ENCODE results near the gene SMAD3.

The SMAD3 gene

DNA sequence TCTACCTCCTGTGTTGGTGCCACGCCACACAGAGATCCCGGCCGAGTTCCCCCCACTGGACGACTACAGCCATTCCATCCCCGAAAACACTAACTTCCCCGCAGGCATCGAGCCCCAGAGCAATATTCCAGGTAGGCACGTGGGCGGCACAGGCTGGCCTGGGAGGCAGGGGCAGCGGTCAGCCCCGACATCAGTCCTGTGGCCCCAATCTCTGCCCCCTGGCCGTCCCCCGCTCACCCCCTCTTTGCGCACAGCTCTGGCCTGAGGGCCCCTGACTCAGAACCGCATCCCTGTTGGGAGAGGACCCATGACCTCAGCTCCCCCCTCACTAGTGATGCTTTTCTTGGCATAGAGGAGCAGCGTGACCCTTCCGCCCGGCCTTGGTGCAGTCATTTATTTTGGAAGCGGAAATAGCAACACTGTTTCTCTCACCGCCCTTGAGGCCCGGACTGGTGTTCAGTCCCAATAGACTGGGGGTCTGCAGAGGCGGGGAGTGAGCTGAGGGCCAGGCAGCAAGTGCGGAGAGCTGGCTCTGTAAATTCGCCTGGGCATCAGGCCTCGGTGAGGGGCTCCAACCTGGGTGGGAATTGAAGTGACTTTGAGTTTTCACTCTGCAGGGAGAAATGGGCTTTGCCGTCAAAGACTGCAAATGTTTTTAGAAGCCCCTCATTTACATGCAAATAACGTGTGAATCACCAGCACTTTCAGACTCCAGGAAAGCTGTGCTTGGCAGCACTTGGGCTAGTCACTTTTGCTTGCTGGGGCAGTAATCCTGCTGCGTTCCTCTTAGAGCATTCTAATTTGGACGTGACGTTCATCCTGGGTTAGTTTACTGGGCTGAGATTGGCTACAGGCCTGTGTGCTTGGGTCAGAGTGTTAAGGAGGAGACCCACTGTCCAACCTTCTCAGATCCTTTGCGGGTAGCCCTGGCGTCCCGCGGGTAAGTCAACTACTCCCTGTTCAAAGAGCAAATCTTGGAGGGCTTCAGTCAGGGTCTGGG is 100.2 kb downstream of the SMAD3 start:
- peaks cover 22 to 23% of the 10 kb centered on the region in 2 donors for H3K4me1 ChIP-seq (ENCODE audit: control insufficient read depth in 1 of 2, insufficient read depth in 2 of 2, low read length in 2 of 2)

DNA sequence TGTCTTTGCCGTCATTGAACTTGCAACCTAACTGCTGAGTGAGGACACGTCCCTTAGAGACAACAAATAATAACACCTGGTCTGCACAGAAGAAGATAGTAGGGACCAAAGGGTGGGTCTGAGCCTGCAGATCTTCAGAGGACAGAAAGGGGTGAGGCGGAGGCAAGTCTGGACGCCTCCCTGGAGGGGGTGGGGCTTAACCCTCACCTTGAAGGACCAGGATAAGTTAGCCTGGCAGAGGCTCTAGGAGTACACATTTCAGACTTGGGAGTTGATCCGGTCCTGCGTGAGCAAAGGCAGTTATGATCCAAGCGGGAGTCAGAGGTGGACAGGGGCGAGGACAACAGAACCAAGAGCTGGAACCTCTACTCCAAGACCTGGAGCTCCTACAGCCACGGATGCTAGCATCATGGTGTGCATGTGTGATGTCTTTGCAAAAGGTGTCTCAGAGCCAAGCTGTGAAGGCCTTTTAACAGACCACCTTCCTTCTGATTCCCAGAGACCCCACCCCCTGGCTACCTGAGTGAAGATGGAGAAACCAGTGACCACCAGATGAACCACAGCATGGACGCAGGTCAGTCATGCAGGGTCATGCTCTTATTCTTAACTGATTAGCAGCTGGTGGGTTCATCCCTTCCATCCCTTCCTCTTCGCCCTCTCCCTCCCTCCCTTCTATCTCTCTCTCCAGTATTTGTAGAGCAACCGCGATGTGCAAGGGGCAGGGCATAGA is 101.0 kb downstream of the SMAD3 start:
- no peak overlapping the region for H3K4me3 ChIP-seq (ENCODE audit: low read depth in 1 of 2, low read length in 2 of 2)
- peaks cover 18 to 22% of the 10 kb centered on the region in 2 donors for H3K4me1 ChIP-seq (ENCODE audit: control insufficient read depth in 1 of 2, insufficient read depth in 2 of 2, low read length in 2 of 2)
- H3K36me3 ChIP-seq (ENCODE audit: control insufficient read depth in 1 of 2, insufficient read depth in 2 of 2, low read length in 2 of 2): peaks cover 19 to 50% of the 10 kb centered on the region in 2 donors
- no peaks in the 10 kb centered on the region for H3K9me3 ChIP-seq (ENCODE audit: control insufficient read depth in 1 of 2, low read length in 2 of 2)
- H3K27me3 ChIP-seq (ENCODE audit: control insufficient read depth in 1 of 2, insufficient read depth in 2 of 2, low read length in 2 of 2): no peaks in the 10 kb centered on the region
- no peak overlapping the region for H3K9ac ChIP-seq (ENCODE audit: low read depth in 1 of 2, low read length in 2 of 2)
- no peak overlapping the region for H3K27ac ChIP-seq (ENCODE audit: low read depth, low read length)

More for the DNA sequence above, 100.2 kb downstream of the SMAD3 start:
- H3K4me3 ChIP-seq (ENCODE audit: low read depth in 1 of 2, low read length in 2 of 2): no peak overlapping the region
- H3K27ac ChIP-seq (ENCODE audit: low read depth, low read length): no peak overlapping the region
- peaks cover 16 to 43% of the 10 kb centered on the region in 2 donors for H3K36me3 ChIP-seq (ENCODE audit: control insufficient read depth in 1 of 2, insufficient read depth in 2 of 2, low read length in 2 of 2)
- no peaks in the 10 kb centered on the region for H3K9me3 ChIP-seq (ENCODE audit: control insufficient read depth in 1 of 2, low read length in 2 of 2)
- no peak overlapping the region for H3K9ac ChIP-seq (ENCODE audit: low read depth in 1 of 2, low read length in 2 of 2)
- H3K27me3 ChIP-seq (ENCODE audit: control insufficient read depth in 1 of 2, insufficient read depth in 2 of 2, low read length in 2 of 2): no peaks in the 10 kb centered on the region

DNA sequence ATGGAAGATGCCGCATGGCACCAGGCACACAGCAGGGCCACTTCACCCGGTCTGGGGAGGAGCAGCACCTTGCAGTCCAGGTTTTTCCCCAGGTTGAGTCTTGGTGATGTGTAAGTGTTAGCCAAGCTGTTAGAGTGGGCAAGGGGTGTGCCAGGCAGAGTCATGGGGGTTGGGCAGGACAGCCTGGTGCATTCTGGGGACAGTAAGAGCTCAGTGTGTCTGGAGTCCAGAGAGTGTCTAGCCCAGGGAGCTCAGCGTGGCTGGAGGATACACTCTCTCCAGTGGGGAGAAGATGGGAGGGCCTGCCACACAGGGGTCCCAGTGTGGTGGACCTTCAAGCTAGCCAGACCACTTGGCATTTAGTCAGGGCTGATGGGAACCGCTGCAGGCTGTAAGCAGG is 101.7 kb downstream of the SMAD3 start:
- Histone ChIP-seq H3K9ac (ENCODE audit: low read depth in 1 of 2, low read length in 2 of 2) (no peak overlapping the region), H3K36me3 (ENCODE audit: control insufficient read depth in 1 of 2, insufficient read depth in 2 of 2, low read length in 2 of 2) (peaks cover 19 to 53% of the 10 kb centered on the region in 2 donors), H3K4me1 (ENCODE audit: control insufficient read depth in 1 of 2, insufficient read depth in 2 of 2, low read length in 2 of 2) (peaks cover 11 to 18% of the 10 kb centered on the region in 2 donors), H3K27me3 (ENCODE audit: control insufficient read depth in 1 of 2, insufficient read depth in 2 of 2, low read length in 2 of 2) (no peaks in the 10 kb centered on the region), H3K27ac (ENCODE audit: low read depth, low read length) (no peak overlapping the region), H3K9me3 (ENCODE audit: control insufficient read depth in 1 of 2, low read length in 2 of 2) (no peaks in the 10 kb centered on the region), H3K4me3 (ENCODE audit: low read depth in 1 of 2, low read length in 2 of 2) (no peak overlapping the region)

DNA sequence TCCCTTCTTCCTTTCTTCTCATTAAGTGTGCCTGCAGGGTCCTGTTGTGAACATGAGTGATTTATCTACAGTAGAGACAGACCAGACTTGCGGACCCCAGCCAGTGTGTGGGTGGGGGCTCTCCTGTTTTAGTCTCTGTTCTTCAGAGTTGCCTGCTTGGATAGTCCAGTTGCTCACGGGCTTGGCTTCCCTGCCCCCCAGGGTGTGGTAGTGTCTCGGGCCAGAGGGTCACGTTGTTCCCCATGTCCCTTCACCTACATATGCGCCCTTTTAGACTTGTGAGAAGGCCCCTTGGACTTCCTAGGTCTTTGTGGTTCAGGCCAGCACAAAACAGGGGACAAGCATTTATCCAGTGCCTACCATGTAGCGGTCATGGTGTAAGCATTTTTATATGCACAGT is 103.3 kb downstream of the SMAD3 start:
- Histone ChIP-seq H3K9me3 (ENCODE audit: control insufficient read depth in 1 of 2, low read length in 2 of 2) (no peaks in the 10 kb centered on the region), H3K4me3 (ENCODE audit: low read depth in 1 of 2, low read length in 2 of 2) (no peak overlapping the region), H3K27me3 (ENCODE audit: control insufficient read depth in 1 of 2, insufficient read depth in 2 of 2, low read length in 2 of 2) (no peaks in the 10 kb centered on the region), H3K9ac (ENCODE audit: low read depth in 1 of 2, low read length in 2 of 2) (no peak overlapping the region), H3K4me1 (ENCODE audit: control insufficient read depth in 1 of 2, insufficient read depth in 2 of 2, low read length in 2 of 2) (peaks cover 11 to 13% of the 10 kb centered on the region in 2 donors), H3K27ac (ENCODE audit: low read depth, low read length) (no peak overlapping the region), H3K36me3 (ENCODE audit: control insufficient read depth in 1 of 2, insufficient read depth in 2 of 2, low read length in 2 of 2) (peaks cover 24 to 63% of the 10 kb centered on the region in 2 donors)

DNA sequence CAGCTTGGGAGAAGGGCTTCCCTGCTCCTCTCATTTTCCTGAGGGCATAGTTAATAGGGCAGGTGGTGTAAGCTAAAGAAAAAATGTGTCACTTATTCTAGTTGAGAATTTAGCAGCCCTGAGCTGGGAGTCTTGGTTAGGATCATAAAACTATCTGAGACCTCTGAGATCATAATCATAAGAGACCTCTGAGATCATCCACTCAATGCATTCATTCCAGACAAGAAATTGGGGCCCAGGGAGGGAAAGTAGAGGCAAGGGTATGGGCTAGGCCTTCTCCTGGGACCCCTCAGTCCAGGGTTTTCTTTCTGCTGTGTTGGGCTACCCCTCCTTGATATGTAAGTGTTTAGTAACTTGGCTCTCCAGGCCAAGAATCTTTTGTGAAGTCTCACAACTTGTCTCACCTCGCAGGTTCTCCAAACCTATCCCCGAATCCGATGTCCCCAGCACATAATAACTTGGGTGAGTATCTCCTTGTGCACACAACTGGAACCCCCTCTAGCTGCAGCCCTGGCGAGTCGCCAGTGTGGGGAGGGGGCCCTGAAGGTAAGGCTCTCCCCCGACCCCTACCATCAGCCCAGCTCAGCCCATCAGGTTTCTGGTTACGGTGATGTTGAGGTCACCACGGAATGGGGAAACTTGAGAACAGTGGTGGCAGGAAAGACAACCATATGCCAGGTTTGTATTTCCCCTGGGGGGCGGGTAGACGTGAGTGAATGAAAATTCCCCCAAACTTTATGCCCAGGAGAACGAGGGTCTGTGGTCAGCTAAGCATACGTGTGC is 104.9 kb downstream of the SMAD3 start:
- Histone ChIP-seq H3K36me3 (ENCODE audit: control insufficient read depth in 1 of 2, insufficient read depth in 2 of 2, low read length in 2 of 2) (peaks cover 24 to 64% of the 10 kb centered on the region in 2 donors), H3K27ac (ENCODE audit: low read depth, low read length) (no peak overlapping the region), H3K9me3 (ENCODE audit: control insufficient read depth in 1 of 2, low read length in 2 of 2) (no peaks in the 10 kb centered on the region), H3K9ac (ENCODE audit: low read depth in 1 of 2, low read length in 2 of 2) (no peak overlapping the region), H3K27me3 (ENCODE audit: control insufficient read depth in 1 of 2, insufficient read depth in 2 of 2, low read length in 2 of 2) (no peaks in the 10 kb centered on the region), H3K4me3 (ENCODE audit: low read depth in 1 of 2, low read length in 2 of 2) (no peak overlapping the region), H3K4me1 (ENCODE audit: control insufficient read depth in 1 of 2, insufficient read depth in 2 of 2, low read length in 2 of 2) (peaks cover 14 to 17% of the 10 kb centered on the region in 2 donors)

DNA sequence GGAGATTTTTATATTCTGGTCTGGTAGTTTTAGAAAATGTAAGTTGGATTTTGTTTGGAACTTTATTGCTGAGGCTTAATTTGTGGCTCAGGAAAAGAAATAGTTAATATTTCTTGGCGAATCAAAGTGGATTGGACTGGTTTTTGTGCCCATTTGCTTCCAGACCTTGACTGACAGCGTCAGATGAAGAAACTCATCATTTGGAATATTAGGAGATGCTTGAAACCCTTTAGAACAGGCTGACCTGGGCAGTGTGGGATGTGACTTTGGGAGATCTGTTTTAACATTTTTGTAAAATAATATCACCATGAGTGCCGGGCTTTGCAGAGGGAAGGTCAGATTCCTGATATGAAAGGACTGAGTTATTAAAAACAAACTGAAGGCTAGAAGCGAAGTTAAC is 106.1 kb downstream of the SMAD3 start:
- Histone ChIP-seq H3K4me3 (ENCODE audit: low read depth in 1 of 2, low read length in 2 of 2) (no peak overlapping the region), H3K4me1 (ENCODE audit: control insufficient read depth in 1 of 2, insufficient read depth in 2 of 2, low read length in 2 of 2) (peaks cover 24 to 26% of the 10 kb centered on the region in 2 donors), H3K27ac (ENCODE audit: low read depth, low read length) (no peak overlapping the region), H3K36me3 (ENCODE audit: control insufficient read depth in 1 of 2, insufficient read depth in 2 of 2, low read length in 2 of 2) (peaks cover 22 to 53% of the 10 kb centered on the region in 2 donors), H3K9ac (ENCODE audit: low read depth in 1 of 2, low read length in 2 of 2) (no peak overlapping the region), H3K27me3 (ENCODE audit: control insufficient read depth in 1 of 2, insufficient read depth in 2 of 2, low read length in 2 of 2) (no peaks in the 10 kb centered on the region), H3K9me3 (ENCODE audit: control insufficient read depth in 1 of 2, low read length in 2 of 2) (no peaks in the 10 kb centered on the region)

DNA sequence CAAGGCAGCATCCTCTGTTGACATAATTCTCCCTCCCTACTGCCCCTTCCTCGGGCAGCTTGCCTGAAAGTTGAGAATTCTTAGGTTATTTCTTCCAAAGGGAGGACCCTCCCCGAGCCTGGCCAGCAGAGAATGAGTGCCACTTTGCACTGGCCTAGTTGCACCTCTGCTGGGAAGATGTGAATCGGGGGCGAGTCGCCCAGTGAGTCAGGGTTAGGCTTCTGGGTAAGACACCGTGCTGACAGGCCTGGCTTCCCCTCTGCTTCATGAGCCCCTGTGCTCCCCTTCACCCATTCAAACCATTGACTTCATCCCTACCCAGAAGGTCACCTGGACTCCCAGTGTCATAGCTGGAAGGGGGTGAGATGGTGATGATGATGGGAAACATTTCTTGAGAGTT is 106.8 kb downstream of the SMAD3 start:
- no peak overlapping the region for H3K27ac ChIP-seq (ENCODE audit: low read depth, low read length)
- H3K27me3 ChIP-seq (ENCODE audit: control insufficient read depth in 1 of 2, insufficient read depth in 2 of 2, low read length in 2 of 2): no peaks in the 10 kb centered on the region
- H3K4me3 ChIP-seq (ENCODE audit: low read depth in 1 of 2, low read length in 2 of 2): no peak overlapping the region
- H3K9ac ChIP-seq (ENCODE audit: low read depth in 1 of 2, low read length in 2 of 2): no peak overlapping the region
- H3K9me3 ChIP-seq (ENCODE audit: control insufficient read depth in 1 of 2, low read length in 2 of 2): no peaks in the 10 kb centered on the region
- peaks cover 15 to 46% of the 10 kb centered on the region in 2 donors for H3K36me3 ChIP-seq (ENCODE audit: control insufficient read depth in 1 of 2, insufficient read depth in 2 of 2, low read length in 2 of 2)
- peaks cover 29 to 32% of the 10 kb centered on the region in 2 donors for H3K4me1 ChIP-seq (ENCODE audit: control insufficient read depth in 1 of 2, insufficient read depth in 2 of 2, low read length in 2 of 2)

DNA sequence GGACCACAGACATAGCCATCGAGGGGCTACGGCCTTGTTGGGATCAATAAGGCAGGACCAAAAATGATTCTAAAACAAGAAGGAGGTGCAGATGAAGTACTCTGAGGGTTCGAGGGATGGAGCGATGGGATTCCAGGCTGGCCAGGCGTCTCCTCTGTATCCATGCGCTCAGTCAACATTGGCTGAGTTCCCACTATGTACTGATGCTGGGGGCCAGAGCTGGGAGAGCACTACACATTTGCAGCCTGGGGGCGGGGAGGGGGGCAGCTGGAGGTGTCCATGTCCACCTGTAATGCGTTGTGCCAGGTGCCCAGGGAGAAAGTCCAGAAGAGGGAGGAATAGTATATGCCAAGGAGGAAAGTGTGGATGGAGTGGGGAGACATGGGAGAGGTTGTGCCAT is 107.6 kb downstream of the SMAD3 start:
- no peaks in the 10 kb centered on the region for H3K27me3 ChIP-seq (ENCODE audit: control insufficient read depth in 1 of 2, insufficient read depth in 2 of 2, low read length in 2 of 2)
- no peak overlapping the region for H3K9ac ChIP-seq (ENCODE audit: low read depth in 1 of 2, low read length in 2 of 2)
- peaks cover 8 to 42% of the 10 kb centered on the region in 2 donors for H3K36me3 ChIP-seq (ENCODE audit: control insufficient read depth in 1 of 2, insufficient read depth in 2 of 2, low read length in 2 of 2)
- peaks cover 30 to 38% of the 10 kb centered on the region in 2 donors for H3K4me1 ChIP-seq (ENCODE audit: control insufficient read depth in 1 of 2, insufficient read depth in 2 of 2, low read length in 2 of 2)
- H3K9me3 ChIP-seq (ENCODE audit: control insufficient read depth in 1 of 2, low read length in 2 of 2): no peaks in the 10 kb centered on the region
- no peak overlapping the region for H3K4me3 ChIP-seq (ENCODE audit: low read depth in 1 of 2, low read length in 2 of 2)
- no peak overlapping the region for H3K27ac ChIP-seq (ENCODE audit: low read depth, low read length)

DNA sequence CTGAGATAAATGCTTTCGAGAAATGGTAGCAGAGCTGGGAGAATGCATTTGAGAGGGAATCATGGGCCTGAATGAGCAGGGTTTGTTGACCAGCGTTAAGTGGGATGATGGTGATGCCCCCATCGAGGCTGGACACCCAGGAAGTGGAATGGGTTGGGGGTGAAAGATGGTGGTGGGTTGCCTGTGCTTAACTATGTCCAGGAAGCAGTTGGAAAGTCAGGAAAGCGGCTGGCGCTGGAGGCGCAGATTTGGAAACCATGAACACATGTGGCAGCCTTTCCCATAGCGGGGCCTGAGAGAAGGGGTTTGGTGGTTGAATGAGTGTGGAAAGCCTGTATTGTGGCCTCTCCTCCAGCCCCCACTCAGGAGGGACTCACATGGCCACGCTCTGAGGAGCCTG is 108.4 kb downstream of the SMAD3 start:
- Histone ChIP-seq H3K27me3 (ENCODE audit: control insufficient read depth in 1 of 2, insufficient read depth in 2 of 2, low read length in 2 of 2) (no peaks in the 10 kb centered on the region), H3K36me3 (ENCODE audit: control insufficient read depth in 1 of 2, insufficient read depth in 2 of 2, low read length in 2 of 2) (peaks cover 11 to 41% of the 10 kb centered on the region in 2 donors), H3K9ac (ENCODE audit: low read depth in 1 of 2, low read length in 2 of 2) (no peak overlapping the region), H3K4me1 (ENCODE audit: control insufficient read depth in 1 of 2, insufficient read depth in 2 of 2, low read length in 2 of 2) (peaks cover 30 to 42% of the 10 kb centered on the region in 2 donors), H3K27ac (ENCODE audit: low read depth, low read length) (no peak overlapping the region), H3K9me3 (ENCODE audit: control insufficient read depth in 1 of 2, low read length in 2 of 2) (no peaks in the 10 kb centered on the region), H3K4me3 (ENCODE audit: low read depth in 1 of 2, low read length in 2 of 2) (no peak overlapping the region)

Data from duodenal mucosa (tissue), 2 donors.